ENCODE results near the gene SLC25A10. TPM values are rescaled to one million over a fixed set of nuclear protein-coding genes. Genes with fewer than 3 reads are reported as not detected.

SLC25A10 gene
- total RNA-seq, 1 experiment from 2014 or later: 30.9 TPM

DNA sequence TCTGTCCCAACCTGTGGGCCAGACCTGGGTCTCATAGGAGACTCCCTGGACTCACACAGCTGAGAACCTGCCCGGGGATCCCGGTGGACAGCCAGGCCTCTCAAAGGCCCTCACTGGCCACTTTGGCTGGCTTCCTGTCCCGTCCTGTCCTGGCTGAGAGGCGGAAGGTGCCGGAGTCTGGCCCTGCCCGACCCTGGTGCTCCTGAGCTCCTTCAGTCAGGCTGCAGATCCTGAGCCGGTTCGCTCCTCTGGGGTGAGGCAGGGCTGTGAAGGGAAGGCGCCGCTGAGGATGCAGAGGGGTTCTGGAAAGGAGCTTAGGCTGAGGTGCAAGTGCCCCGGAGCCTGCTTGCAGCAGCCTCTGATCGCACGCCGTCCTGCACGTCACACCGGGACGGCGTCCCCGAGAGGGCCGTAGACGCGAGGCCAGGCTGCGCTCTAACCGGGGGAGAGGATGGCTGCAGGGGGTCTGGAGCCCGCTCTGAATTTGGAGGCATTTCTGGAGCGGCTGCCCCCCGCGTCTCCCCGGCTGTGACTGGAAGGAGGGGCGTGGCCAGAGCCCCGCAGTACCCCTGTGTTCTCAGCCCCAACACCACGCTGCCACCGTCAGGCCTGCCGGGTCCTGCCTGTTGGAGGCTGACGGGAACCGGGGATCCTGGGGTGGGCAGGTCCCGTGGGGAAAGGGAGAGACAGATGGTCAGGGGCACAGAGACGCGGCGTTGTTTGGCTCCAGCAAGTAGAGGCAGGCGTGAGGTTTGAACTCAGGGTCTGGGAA is 24.1 kb upstream of the SLC25A10 start:
- H3K56ac ChIP-seq (ENCODE audit: insufficient read length, low read depth, low read length): no peak overlapping the region
- no peak overlapping the region for H2BK20ac ChIP-seq (ENCODE audit: low read depth, low read length, poor library complexity, severe bottlenecking)
- no peak overlapping the region for H4K5ac ChIP-seq (ENCODE audit: insufficient read length, low read depth, low read length)
- peaks cover 6% of the 10 kb centered on the region; the same call in 1 of the 2 replicates for H3K79me2 ChIP-seq (ENCODE audit: insufficient read depth, low read length)
- no peak overlapping the region for H2BK12ac ChIP-seq (ENCODE audit: insufficient read length, low read depth, low read length)
- Mint-ChIP-seq H3K9me3 (no peaks in the 10 kb centered on the region), H3K4me1 (peaks cover 7 to 12% of the 10 kb centered on the region in 2 experiments), H3K4me3 (peak overlapping the region in 1 of 2 experiments; percentile 32; a peak in 1 of 5 replicates), H3K36me3 (ENCODE audit: insufficient read depth in 1 of 3, low read depth in 3 of 3) (peaks cover 37 to 64% (median 59%) of the 10 kb centered on the region in 3 experiments), H3K27ac (no peak overlapping the region), H3K27me3 (ENCODE audit: low read depth) (no peaks in the 10 kb centered on the region)
- no peak overlapping the region for H3K23ac ChIP-seq (ENCODE audit: insufficient read length, low read depth, low read length)
- H3K79me1 ChIP-seq (ENCODE audit: insufficient read depth, low read depth, low read length, poor library complexity, severe bottlenecking): peaks cover 5% of the 10 kb centered on the region
- H3K23me2 ChIP-seq (ENCODE audit: insufficient read length, low read depth, low read length, poor library complexity, severe bottlenecking): peaks cover 6% of the 10 kb centered on the region
- no peak overlapping the region for H3K14ac ChIP-seq (ENCODE audit: insufficient read depth, low read length)
- H3K4me1 ChIP-seq (ENCODE audit: insufficient read depth, low read length): no peaks in the 10 kb centered on the region
- WGBS (ENCODE audit: extremely low coverage, insufficient read length, low lambda C conversion rate): no CpG with 5 or more reads among the region's 41 CpGs
- no peak overlapping the region for H4K91ac ChIP-seq (ENCODE audit: insufficient read length, low read depth, low read length)
- no peaks in the 10 kb centered on the region for H4K20me1 ChIP-seq (ENCODE audit: control insufficient read depth, insufficient read depth, insufficient read length)
- H3K27me3 ChIP-seq (ENCODE audit: insufficient read depth, low read length): no peaks in the 10 kb centered on the region
- H3T11ph ChIP-seq (ENCODE audit: low read length): no peak overlapping the region
- no peak overlapping the region for H3K27ac ChIP-seq (ENCODE audit: insufficient read length, low read depth, low read length)
- H2AK5ac ChIP-seq (ENCODE audit: insufficient read length, low read length): no peak overlapping the region
- H4K8ac ChIP-seq (replicated peaks; ENCODE audit: insufficient read length, low read depth, low read length): no peak overlapping the region
- no peak overlapping the region for H2BK120ac ChIP-seq (ENCODE audit: low read depth, low read length, poor library complexity, severe bottlenecking)
- no peak overlapping the region for H3K18ac ChIP-seq (ENCODE audit: insufficient read length, low read depth, low read length)
- H3K4ac ChIP-seq (ENCODE audit: low read depth, low read length): no peak overlapping the region
- no peaks in the 10 kb centered on the region for H3K9me3 ChIP-seq (ENCODE audit: control insufficient read depth, low read depth, low read length)
- TF ChIP-seq, protein P1, sequence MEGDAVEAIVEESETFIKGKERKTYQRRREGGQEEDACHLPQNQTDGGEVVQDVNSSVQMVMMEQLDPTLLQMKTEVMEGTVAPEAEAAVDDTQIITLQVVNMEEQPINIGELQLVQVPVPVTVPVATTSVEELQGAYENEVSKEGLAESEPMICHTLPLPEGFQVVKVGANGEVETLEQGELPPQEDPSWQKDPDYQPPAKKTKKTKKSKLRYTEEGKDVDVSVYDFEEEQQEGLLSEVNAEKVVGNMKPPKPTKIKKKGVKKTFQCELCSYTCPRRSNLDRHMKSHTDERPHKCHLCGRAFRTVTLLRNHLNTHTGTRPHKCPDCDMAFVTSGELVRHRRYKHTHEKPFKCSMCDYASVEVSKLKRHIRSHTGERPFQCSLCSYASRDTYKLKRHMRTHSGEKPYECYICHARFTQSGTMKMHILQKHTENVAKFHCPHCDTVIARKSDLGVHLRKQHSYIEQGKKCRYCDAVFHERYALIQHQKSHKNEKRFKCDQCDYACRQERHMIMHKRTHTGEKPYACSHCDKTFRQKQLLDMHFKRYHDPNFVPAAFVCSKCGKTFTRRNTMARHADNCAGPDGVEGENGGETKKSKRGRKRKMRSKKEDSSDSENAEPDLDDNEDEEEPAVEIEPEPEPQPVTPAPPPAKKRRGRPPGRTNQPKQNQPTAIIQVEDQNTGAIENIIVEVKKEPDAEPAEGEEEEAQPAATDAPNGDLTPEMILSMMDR (conservative IDR thresholded peaks at IDR 0.05): no peak
- H2BK5ac ChIP-seq (ENCODE audit: insufficient read length, low read length): no peak overlapping the region
- no peak for DNase-seq
- no peak overlapping the region for H2AFZ ChIP-seq (ENCODE audit: low read length)
- no peak overlapping the region for H3K9ac ChIP-seq (ENCODE audit: extremely low read depth, insufficient read length, low read length)
- no peak overlapping the region for H2BK15ac ChIP-seq (ENCODE audit: low read depth, low read length)
- no peak overlapping the region for H3K4me2 ChIP-seq (ENCODE audit: insufficient read depth, insufficient read length, low read length)
